AG09319 (cell line): ENCODE measurements around the gene DECR2.

ENCODE experiments used
- DNase-seq: peaks from one replicate; pipeline ENCODE4 v3.0.0-alpha.2; 2010; ENCODE audit warnings: low read depth; ENCODE audit errors: extremely low read depth
- TF ChIP-seq, protein P1 (sequence below): IDR thresholded peaks from 2 replicates; pipeline ENCODE4 v1.5.1; 2011; ENCODE audit warnings: low read depth, mild to moderate bottlenecking, inconsistent platforms, low read length, moderate library complexity

The DECR2 gene

DNA sequence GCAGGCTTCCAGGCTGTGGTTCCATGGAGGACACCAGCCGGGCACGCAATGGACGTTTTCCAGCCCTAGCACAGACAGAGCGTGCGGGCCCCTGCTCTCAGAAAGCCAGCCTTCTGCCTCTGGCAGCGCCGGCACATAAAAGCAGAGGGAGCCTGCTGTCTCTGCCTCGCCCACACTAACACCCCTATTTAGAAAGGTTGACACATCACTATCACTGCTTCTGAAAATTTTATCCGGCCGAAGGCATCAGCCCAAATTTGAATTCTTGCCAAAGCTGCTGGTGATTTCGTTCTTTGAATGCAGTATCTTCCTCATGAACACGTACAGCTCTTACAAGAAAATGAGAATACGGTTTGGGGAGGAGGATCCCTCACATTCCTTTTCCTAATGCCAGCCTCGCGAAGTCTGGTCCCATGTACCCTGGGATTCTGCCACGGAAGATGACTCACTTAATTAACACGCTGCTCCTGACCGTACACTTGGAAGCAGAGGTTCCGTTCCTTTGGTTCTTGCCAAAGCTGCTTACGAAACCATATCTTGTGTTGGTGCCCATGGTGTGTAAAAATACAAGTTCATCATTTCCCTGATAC, 22.4 kb downstream of the DECR2 start:
- peak; percentile 90 for DNase-seq
- TF ChIP-seq, protein P1, sequence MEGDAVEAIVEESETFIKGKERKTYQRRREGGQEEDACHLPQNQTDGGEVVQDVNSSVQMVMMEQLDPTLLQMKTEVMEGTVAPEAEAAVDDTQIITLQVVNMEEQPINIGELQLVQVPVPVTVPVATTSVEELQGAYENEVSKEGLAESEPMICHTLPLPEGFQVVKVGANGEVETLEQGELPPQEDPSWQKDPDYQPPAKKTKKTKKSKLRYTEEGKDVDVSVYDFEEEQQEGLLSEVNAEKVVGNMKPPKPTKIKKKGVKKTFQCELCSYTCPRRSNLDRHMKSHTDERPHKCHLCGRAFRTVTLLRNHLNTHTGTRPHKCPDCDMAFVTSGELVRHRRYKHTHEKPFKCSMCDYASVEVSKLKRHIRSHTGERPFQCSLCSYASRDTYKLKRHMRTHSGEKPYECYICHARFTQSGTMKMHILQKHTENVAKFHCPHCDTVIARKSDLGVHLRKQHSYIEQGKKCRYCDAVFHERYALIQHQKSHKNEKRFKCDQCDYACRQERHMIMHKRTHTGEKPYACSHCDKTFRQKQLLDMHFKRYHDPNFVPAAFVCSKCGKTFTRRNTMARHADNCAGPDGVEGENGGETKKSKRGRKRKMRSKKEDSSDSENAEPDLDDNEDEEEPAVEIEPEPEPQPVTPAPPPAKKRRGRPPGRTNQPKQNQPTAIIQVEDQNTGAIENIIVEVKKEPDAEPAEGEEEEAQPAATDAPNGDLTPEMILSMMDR = no peak

DNA sequence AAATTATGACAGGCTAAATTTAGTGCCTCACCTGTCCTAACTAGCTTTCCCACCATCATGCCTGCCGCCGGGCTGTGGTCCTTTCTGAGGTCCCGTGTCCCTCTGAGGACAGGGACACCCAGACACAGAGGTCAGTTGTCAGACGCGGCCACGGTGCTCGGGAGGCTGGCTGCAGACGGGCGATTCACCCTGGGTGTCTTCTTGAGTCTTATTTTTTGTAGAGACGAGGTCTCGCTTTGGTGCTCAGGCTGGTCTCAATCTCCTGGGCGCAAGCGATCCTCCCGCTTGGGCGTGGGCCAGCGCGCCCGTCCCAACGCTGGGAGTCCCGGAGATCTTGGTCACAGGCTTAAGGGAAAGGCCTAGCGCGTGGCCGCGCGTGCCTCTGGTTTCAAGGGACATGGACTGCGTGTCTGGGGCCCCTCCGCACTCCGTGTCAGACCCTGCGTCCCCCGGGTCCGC, 23.0 kb downstream of the DECR2 start:
- TF ChIP-seq, protein P1 = no peak
- DNase-seq = no peak

DNA sequence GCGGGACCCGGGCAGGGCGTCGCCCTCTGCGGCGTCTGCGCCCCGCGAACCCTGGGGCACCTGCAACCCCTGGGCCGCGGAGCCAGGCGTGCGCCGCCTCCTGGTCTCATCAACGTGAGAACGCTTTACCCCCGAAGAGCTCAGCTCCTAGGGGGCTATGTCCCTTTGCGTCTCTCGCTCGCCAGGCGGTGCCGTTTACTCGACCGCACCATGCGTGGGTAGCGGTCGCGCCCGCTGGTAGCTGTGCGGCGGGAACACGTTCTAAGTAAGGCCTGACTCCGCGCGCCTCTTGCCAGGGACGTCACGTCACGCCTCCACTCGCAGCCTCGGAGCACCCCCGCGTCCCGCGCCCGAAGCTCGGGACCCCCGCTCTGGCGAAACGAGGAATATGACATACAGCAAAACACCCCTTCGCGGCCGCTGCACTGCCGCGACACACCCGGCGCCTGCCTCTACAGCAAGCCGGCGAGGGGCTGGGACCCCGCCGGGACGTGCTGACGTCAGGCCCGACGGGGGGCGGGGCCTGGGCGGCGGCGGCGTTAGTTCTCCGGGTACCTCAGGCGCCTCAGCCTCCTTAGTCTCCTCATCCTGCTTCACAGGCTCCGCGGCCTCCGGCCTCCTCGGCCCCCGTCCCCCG, 23.5 kb downstream of the DECR2 start, which contains the start of gene RAB11FIP3:
Gene RAB11FIP3, plus strand, starts transcription at position 568 of the 637 bp plus-strand sequence. CDS start 358 bp downstream, outside the sequence.
- DNase-seq = peak; percentile 31
- TF ChIP-seq, protein P1 = peak; percentile 12

DNA sequence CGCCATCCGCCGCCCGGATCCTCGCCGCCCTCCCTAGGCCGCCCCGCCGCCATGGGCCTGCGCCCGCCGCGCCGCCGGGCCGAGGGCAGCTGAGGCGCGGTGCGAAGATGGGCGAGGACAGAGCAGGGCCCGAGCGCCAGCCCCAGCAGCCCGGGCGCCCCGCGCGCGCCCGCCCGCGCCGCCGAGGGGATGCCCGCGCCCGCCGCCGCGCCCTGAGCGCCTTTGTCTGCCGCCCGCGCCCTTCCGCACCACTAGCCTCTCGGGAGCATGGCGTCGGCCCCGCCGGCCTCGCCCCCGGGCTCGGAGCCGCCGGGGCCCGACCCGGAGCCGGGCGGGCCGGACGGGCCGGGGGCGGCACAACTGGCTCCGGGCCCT, 24.0 kb downstream of the DECR2 start:
- TF ChIP-seq, protein P1 = no peak
- DNase-seq = no peak

DNA sequence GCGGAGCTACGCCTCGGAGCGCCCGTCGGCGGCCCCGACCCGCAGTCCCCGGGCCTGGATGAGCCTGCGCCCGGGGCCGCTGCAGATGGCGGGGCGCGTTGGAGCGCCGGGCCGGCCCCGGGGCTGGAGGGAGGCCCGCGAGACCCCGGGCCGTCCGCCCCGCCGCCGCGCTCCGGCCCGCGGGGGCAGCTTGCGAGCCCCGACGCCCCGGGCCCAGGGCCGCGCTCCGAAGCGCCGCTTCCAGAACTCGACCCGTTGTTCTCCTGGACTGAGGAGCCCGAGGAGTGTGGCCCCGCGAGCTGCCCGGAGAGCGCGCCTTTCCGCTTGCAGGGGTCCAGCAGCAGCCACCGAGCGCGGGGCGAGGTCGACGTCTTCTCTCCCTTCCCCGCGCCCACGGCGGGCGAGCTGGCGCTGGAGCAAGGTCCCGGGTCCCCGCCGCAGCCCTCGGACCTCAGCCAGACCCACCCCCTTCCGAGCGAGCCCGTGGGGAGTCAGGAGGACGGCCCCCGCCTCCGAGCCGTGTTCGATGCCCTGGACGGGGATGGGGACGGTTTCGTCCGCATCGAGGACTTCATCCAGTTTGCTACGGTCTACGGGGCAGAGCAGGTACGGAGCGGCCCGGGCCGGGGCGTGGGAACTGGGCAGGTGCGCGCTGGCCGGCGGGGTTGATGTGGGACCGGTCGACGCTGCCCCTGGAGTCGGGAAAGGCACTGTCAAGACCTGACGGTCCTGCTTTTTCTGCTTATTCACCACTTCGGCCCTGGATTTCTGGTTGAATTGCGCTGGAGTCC, 24.6 kb downstream of the DECR2 start:
- TF ChIP-seq, protein P1 = no peak
- no peak for DNase-seq

DNA sequence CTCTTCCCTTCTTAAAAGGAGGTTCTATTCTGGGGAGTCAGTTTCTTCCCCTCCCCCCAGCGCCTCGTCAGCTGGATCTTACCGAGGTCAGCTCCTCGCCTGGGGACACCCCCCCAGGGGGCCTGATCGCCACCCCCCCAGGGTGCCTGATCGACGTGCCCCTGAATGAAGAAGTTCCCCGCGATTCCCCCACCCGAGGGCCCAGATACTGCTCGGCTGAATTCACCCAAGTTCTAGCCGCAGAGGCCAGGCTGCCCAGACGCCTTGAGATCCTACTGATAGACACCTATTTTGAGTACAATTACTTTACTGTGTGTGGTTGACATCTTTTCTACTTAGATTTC, 25.2 kb downstream of the DECR2 start:
- TF ChIP-seq, protein P1 = no peak
- no peak for DNase-seq

DNA sequence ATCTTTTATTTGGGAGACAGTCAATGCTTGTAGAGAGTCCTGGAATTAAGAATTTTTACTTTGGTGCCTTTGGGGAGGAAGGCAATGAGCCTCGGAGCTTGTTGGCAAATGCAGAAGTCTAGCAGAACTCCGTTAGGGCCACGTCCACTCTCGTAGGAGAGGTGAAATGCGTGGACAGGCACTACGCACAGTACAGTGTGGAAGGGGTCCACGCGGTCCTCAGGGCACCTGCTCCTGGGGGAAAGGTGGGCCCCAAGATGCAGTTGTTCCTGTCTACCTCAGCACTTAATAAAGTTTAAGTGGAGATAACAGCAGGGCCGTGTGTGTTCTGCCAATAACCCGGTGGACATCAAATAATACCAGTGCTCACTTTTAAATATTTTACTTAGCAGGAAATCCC, 25.6 kb downstream of the DECR2 start:
- TF ChIP-seq, protein P1 = no peak
- DNase-seq = no peak
